Measurements from ENCODE around the gene CDH11.

Gene CDH11

DNA sequence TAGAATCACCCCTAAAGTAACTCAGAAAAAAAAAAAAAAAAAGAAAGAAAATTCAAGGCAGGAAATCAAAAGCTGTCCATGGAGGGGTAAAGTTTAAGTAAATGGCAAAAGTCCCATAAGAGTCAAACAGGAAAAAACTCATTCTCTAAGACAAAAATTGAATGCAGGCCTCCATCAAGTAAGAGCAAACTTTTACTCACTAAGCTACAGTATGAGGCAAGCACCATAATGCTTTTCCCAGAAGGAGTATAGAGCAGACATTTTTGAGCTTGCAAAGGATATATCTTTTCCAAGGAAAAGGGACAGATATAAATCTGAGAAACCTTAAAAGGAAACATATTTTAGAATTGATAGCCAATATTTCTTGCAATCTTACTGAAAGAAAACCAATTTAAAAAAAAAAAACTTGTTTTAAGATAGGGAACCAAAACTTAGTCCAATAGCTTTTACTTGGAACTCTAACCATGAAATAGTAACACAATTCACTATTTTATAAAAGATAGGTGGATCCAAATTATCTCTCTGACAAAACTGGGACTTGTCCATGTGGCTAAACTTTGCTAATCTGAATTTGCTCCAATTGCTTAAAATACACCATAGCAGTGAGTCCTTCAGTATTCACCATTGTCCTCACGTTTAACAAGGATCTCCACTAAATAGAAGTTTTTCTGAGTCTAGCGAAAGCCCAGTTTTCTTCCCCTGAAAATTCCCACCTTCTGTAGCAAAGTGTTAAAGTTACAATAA is 99.8 kb downstream of the CDH11 start:
- no peak for DNase-seq

DNA sequence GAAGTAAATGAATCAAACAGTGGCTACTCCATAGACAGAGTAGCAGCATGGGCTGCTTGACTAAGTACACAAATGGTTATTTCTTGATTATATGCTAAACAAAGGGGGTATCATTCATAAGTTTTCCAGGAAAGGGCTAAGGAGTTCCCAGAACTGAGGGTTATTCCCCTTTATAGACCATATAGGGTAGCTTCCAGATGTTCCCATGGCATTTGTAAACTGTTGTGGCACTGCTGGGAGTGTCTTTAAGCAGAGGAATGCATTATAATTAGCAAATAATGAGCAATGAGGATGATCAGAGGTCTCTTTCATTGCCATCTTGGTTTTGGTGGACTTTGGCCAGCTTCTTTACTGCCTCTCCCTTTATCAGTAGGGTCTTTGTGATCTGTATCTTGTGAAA is 105.1 kb downstream of the CDH11 start:
- DNase-seq, result no peak

DNA sequence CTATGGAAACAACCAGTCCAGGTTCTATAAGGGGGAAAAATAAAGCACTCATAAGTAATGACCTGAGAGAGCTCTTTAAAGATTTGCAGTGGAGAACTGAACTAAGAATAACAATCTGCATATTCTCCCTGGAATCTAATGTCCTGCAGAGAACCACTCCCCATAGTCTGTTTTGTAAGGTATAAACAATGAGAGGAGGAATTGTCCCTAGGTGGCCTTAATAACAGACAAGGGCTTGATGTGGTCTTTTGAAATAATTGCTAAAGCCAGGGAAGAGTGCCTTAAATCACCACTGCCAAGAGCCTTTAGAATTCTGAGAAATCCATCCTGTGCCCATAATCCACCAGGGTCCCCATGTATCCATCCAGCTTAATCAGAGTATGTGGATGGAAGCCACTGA is 106.3 kb downstream of the CDH11 start:
- no peak for DNase-seq

DNA sequence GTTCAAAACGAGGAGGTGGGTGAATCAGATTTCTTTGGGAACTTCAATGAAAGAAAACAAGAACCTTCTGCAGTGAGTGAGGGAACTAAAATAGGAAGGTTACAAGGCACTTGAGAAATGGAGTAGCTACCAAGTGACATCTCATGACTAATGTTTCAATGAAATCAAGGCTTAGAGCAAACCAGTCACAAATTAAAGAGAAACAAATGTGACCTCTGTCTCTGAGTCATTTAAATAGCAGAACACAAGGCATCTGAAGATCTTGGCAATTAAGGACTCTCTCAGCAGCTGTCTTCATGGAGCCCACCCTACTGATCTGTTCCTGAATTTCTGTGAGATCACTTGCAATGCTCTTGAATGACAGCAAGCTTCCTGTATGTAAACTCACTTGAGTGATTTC is 109.5 kb downstream of the CDH11 start:
- no peak for DNase-seq

DNA sequence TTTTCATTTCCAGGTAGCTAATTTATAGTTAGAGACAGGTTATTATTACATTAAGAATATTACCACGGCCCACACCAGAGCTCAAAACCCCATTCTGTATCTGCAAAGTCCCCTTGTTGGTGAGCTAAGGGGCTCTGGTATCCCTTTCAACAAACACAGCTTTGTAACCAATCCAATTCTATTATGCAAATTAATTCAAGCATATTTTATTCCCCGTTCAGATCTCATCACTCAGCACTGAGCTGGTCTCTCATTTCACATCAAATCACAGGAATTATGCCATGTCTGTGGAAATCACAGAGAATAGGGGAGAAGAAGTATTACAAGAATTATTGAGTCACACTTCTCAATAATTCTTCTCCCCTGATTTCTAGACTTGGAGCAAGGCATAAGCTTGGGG is 111.7 kb downstream of the CDH11 start:
- DNase-seq, result no peak

DNA sequence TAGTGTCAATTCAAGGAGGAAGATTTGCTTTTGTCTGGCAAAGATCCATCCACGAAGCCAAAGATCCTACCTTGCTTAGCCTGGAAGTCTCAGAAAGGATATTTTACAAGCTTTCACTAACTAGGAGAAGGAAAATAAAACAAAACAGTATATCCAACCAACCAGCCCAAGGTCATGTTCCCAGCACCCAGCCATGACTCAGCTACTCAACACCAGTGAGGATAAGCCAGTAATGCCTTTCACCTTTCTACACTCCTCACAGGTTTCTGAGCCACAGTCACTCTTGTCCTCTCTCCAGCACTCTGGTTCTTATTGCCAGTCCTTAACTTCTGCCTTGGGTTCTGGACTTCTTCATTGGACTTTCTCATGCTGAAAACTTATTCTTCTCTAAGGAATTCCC is 116.2 kb downstream of the CDH11 start:
- no peak for DNase-seq

DNA sequence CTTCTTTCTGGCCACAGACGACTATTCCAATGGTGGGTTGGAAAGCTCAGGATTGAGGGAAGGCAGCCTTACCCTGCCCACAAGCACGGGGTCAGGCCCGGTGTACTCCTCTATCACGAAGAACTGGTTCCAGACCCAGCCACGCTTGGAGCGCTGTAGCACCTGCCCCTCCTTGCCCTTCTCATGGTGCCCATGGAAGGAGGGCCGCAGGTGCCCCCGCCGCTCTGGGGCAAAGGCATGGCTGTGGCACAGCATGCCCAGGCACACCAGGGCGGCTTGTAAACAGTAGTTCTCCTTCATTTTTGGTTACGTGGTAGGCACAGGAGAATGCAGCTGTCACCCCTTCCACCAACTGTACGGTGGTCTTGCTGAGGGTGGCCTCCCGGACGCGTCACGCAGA is 117.3 kb downstream of the CDH11 start:
- DNase-seq, result no peak

DNA sequence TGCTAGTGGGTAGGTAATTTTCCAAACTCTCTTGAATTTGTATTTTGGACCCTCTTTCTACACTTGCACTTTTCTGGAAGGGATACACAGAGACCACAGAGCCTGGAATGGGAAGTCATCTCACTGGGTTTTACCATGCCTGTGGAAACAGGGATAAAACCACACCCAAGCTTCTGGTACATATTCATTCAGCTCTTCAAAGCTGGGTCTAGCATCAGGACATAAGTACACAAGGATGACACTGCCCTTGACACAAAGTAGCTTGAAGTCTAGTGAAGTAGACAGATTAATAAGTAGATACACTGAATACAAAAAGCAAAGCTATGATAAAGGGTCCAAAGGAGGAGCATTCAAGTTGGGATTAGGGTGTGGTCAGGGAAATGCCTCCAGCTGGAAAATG is 118.2 kb downstream of the CDH11 start:
- no peak for DNase-seq

DNA sequence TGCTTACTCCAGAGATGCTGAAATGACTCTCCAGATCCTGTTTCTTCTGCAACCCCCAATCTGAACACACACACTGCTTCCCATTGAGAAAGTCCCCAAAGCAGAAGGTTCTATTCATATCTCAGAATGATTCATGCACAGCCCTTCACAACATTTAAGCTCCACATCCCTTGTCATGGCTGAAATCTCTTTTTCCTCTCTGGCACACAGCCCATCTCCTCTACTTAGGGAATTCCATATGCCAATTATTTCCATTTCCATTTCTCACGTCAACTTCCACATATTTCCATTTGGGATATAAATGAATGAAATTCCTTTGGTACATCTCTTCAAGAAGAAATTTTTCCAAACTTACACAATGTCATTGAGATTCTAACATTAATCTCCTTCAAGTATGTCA is 119.6 kb downstream of the CDH11 start:
- DNase-seq, result no peak

DNA sequence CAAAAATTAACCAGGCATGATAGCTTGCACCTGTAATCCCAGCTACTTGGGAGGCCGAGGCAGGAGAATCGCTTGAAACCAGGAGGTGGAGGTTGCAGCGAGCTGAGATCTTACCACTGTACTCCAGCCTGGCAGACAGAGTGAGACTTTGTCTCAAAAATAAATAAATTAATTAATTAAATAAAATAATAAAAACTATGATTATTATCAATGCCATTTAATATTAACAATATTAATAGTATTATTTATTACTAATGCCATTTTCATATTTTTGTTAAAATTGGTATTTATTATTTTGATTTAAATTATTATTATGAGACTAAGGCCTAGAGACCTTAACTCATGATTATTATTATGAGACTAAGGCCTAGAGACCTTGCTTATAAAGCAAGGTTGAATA is 121.2 kb downstream of the CDH11 start:
- DNase-seq, result no peak

DNA sequence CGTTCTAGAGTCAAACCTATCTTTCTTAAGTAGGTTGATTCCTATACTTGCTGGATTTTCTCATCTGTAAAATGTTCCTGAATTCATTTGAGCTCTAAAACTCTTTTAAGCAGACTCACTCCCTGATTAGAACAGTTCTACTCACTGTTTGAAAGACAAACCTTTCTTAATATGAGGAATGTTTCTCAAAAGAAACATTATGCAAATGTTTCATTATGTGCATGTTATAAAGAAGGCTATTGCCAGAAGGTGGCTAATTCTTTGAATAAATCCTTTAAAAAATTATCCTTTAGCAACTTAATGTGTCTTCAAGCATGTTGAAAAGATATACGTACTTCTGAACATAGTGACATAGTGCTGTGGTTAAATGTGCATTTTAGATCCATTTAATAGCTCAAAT is 124.1 kb downstream of the CDH11 start:
- no peak for DNase-seq

DNA sequence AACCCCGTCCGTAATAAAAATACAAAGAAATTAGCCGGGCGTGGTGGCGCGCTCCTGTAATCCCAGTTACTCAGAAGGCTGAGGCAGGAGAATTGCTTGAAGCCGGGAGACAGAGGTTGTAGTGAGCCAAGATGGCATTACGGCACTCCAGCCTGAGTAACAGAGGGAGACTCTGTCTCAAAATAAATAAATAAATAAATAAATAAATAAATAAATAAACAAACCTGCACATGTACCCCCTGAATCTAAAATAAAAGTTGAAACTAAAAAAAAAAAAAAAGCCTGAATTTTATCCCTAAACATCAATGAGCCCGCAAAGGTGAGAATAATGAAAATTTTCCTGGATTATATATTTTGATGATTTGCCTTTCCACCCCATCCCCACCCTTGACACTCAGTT is 124.7 kb downstream of the CDH11 start:
- no peak for DNase-seq

DNA sequence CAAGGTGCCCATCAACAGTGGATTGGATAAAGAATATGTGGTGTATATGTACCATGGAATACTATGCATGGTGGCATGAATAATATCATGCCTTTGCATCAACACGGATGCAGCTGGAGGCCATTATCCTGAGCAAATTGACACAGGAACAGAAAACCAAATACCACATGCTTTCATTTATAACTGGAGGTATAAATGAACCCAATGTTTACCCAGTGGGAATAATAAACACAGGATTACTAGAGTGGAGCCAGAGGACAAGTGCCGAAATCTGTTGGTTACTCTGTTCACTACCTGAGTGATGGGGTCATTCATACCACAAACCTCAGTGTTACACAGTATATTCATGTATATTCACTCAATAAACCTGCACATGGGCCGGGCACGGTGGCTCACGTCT is 125.2 kb downstream of the CDH11 start:
- DNase-seq, result no peak

DNA sequence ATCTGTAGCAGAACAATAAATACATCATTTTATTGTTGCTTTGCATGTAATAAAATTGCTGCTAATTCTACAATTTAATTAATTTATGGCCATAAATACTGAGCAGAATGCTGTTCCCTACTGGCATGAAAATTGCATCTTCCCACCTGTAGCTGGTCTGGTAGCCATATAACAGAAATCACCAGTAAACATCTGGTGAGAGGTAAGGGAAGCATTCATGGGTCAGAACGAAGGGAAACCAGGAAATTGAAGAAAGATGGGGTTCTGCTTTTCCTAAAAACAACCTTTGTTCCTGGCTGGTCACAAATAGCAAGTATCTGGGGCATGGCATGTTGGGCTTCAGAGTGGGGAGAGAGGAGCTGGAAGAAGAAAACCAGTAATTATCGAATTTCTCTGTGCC is 128.4 kb downstream of the CDH11 start:
- no peak for DNase-seq

DNA sequence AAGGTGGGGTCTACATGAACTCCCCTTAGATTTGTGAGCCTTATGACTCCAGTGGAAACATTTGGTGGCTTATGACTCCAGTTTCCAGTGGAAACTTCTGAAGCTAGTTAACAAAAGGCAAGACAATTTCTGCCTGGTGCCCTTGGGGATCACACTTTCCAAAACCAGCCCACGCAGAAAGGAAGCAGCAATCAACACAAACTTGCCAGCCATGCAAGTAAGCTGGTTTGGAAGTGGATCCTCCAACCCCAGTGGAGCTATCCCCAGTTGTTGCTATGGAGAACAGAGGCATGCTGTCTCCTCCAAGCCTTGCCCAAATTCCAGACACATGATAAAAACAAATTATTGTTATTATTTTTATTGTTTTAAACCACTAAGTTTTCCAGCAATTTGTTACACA is 130.9 kb downstream of the CDH11 start:
- DNase-seq, result no peak

DNA sequence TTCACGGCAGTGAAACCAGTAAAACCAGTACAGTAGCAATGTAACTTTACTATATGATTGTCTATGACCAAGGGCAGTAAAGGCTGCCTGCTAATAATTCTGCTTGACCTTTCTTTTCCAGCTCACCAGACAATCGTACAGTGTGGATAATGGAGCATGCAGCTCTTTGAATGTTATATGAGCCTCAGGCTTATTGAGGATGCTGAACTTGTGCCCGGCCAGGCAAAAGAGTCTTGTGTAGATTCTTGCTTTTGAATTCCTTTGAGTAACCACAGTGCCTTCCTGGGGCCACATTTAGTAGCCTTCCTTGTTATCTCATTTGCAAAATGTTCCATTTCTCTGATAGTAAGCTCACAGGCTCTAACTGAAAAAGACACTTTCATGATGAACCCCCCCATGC is 131.8 kb downstream of the CDH11 start:
- no peak for DNase-seq

DNA sequence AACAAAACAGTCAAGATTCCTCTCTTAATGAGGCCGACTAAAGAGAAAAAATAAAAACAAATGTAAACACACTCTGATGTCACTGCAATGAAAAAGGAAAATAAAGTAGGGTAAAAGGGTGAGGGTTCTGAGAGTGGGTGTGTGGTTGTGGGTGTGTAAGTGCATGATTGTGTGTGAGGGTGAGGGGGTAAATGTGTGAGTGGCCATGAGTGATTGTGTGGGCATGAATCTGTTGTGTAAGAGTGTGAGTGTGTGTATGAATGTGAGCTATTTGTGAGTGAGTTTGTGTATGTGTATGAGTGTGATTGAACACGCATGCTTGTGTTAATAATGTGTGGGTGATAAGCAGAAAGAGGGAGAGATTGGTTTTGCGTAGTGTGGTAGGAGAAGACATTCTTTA is 132.8 kb downstream of the CDH11 start:
- no peak for DNase-seq

DNA sequence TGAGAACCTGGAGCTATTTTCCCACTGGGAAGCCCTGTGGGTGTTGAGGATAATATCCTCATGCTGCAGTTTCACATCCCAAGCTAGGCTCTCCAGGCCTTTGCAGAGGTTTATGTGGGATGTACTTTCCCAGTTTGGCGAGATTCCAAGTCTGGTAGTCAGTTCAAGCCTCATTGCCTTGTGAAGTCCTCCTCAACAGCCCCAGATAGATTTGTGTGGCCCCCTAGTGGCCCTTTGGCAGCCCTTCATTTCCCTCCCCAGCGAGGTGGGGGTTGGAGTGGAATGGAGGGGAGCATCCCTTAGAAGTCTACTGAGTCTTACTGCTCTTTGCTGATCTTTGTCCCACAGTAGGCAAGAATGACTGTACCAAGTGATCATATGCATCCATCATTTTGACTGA is 137.9 kb downstream of the CDH11 start:
- no peak for DNase-seq

DNA sequence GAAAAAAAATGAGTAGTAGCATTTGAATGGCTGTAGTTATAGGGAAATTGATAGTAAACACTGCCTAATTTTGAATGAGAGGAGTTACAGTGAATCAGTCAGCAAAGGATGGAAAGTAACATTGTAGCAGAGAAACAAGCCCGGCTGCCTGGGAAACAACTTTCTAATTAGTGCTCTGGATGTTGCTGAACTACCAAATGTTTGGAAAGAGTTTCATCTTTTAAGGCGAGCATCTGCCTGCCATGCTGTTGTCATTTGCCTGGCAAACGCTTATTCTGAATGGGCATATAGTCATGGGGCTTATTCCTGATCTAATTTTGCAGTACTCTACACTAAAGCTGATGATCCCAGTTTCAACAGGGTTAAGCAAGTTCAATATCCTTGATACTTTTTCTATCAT is 138.6 kb downstream of the CDH11 start:
- DNase-seq, result no peak

DNA sequence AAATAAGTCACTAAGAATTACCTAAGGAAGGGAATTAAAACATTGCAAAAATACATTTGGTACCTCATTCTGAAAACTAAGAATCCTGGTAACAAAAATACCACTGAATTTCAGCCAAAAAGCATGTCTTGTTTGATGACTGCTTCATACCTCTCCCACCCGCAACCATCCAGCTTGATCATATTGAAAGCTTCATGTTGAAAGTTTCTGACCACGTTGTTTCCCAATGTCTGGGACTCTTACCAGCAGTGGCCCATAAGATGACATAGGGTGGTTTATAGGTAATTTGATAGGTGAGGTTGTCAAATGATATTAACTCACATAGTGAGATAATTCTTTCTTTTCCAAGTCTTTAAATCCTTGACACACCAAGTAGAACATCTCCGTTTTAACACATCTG is 139.3 kb downstream of the CDH11 start:
- no peak for DNase-seq

DNA sequence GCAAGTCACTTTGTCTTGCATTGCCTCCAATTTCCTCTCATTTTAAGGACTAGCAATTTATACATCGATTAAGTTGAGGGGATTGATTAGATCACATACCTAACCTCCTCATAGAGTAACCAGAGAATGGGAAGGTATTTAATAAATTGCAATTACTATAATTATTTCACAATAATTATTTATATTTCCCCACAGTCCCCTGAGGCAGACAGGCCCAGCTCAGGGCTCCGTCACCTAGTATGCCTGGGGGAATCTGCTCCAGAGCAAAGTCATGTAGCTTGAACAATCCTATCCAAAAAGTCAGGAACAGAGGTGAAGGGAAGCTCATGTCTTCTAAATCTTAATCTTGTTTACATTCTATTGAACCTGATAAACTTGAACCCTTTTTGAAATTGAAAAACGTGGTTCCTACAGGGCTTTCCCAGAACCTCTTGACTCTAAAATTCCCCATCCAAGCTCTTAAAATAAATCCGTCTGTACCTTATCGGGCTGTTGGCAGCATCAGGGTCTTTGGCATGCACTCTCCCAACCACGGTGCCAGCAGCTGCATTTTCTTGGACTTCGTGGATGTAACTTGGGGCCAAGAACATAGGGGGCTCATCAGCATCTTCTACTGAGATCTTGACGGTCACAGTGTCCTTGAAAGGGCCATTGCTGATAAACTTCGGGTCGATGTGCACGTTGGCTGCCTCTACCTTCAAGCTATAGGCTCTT is 140.1 kb downstream of the CDH11 start:
- DNase-seq, result no peak

DNA sequence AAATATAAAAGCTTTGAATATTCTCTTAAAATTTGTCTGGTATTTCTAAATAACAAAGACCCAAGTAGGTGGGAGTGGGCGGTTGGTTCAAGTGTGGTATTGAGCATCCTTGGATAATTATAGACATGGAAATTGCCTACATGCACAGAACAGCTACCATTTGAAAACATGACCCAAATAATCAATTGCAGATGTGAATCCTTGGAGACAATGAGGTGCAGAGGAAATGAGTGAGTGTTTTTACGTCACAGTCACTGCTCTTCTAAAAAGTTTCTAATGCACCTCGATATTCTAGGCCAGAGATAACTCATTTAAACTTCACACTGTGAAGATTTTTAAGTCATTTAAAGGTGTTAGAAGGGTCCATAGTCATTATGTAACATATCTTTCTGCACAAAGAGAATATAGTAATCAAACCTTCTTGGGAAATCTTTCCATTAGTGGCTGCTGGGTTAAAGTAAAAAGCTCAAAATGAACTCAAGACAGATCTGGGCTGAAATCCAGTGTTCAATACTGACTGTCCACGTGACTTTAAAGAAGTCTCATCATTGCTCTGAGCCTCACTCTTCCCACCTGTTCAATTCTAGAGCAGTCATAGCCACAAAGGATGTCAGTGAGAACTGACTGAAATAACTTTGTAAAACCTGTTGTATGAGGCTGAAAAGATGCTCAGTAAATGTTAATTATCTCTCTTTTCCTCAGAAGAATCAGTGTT is 144.5 kb downstream of the CDH11 start:
- DNase-seq, result no peak

DNA sequence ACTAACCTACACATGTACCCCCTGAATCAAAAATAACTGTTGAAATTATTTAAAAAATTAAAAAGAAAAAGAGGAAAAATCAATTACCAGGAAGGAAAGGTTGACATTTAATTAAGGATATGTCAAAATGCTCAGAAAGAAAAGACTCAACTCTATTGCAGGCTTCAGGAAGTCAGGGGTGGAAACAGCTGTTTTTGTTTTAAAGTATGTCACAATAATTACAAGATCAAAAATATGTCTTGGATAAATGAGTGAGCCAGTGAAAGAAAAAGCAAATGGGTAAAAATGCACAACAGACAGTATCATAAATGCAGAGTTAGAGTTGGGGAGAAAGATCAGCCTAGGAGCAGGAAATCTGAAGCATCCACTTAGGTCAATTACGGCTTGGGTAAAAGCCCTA is 146.0 kb downstream of the CDH11 start:
- no peak for DNase-seq

DNA sequence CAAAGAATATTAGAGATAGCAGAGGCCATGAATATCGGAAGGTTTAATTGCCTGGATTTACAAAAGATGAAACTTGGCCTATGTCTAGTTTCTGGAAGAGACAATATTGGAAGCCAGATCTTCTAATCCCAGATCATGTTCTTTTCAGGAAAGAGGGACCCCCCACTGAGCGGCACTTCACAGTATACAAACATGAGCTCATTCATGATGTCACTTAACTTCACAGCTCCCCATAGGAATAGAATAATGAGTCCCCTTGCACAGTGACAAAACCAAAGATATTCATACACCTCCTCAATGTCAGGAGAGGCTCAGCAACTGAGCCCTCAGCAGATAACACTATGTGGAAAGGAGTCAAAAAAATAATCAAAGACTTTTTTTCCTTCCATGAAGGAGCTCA is 147.5 kb downstream of the CDH11 start:
- DNase-seq, result no peak

Measured in stimulated activated CD4-positive, alpha-beta T cell treated with anti-CD3 and anti-CD28 coated beads, Interleukin-15, amount 100 ng/mL, for 24 hours (primary cell).